HG02623 (cell line): ENCODE data around the gene WAC.

Source experiments
- ATAC-seq: cut with Tn5 transposase; IDR thresholded peaks from one replicate; pipeline ENCODE4 v1.9.1; 2021; ENCODE audit warnings: moderate library complexity; ENCODE audit not compliant: unreplicated experiment

Gene WAC

DNA sequence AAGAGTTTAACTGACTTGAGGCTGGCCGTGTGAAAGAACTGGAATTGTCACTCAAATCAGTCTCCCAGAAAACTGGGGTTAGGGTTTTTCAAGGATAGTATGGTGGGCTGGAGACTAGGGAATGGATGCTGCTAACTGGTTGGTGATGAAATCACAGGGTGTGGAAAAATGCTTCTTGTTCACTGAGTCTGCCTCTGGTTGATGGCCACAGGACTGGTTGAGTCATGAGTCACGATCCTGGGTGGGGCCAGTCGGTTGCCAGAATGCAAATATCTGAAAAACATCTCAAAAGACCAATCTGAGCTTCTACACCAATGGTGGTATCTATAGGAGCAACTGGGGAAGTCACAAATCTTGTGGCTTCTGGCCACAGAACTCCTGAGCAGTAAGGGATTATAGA lies 128.1 kb downstream of the WAC start:
- ATAC-seq = no peak

GRCh38 chr10:28663576-28664368 lies 130.9 kb downstream of the WAC start:
- peak; percentile 82 for ATAC-seq

DNA sequence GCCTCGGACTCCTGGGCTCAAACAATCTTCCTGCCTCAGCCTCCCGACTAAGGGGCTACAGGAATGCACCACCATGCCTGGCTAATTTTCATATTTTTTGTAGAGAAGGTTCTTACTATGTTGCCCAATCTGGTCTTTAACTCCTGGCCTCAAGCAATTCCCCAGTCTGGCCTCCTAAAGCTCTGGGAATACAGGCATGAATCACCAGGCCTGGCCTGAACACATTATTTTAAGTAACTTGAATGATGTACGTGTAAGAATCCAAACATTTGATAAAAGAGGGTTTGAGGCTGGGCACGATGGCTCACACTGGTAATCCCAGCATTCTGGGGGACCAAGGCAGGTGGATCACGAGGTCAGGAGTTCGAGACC lies 131.4 kb downstream of the WAC start:
- no peak for ATAC-seq

GRCh38 chr10:28666751-28667467 lies 134.0 kb downstream of the WAC start:
- ATAC-seq = no peak

DNA sequence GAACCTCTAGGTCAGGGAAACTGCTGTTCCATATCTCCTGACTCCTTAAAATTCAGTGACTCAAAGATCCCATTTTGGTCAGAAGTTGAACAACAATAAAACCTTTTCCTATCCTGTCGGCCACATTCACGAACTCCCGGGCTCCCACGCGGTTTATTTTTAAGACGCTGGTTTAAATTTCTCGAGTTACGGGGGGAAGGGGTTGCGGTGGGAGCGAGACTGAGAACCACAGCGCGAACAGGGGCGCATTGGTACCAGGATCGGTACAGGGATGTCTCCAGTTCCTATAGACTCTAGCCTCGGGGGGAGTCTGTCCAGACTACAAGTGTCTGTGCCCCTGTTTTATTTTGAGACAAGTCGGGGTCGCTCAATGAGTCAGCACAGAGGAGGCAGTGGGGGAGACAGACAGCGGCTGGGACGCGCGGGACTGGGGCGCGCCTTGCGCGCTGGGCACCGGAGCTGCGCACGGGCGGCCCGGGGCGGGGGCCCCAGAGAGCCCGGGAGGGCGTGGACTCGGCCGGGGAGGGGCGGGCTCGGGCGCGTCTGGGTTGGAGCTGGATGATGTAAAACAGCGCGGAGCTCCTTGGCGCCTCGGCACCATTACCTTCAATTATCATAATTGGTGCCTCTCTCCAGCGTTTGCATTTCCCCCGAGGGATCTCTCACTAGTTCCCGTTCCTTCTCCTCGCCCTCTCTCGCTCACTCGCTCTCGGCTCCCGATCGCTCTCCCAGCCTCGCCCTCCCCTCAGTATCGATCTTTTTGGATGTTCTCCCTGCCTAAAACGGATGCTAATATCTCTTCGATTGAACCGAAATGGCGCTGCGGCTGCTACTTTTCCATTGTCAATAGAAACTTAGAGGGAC lies 135.7 kb downstream of the WAC start:
- ATAC-seq = no peak

DNA sequence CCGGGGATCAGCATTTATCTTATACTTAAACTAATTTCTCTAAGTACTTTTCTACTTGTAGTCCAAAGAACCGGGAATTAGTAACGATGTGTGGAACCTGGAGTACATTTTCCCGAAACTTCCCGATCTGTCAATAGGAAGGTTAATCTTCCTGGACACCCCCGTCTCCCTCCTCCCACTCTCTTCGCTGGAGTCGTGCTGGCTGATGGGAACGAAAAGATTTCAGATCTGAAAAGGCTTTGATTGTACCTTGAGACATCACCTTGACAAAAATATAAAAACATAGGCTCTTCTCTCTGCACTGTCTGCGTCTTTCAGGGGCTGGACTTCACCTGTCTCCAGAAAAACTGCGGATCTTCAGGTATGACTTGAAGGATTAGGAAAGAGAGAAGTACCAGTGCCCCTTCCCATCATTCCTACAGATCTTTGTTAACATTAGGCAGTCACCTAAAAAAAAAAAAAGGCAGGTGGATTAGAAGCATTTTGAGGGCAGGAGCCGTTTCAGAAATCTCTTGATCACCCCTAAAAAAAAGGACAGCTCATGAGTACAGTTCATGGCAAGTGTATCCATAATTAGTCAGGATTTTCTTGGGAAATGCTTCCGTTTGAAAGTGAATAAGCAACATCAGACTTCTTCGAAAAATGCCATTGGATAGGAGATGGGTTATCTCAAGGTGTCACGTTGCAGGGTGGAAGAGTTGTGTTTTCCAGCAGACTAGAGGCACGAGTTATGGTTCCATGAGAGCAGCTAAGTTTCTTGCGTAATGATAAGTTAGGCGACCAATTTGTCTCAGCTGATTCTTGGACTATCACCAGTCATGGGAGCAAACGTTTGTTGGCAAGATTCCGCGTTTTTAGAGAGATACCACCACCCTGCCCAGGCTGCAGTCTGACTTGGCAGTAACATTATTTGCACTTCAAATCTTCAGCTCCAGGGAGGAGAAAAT lies 136.6 kb downstream of the WAC start:
- no peak for ATAC-seq
